H1 (cell line): ENCODE data around the gene PML. TPM values are rescaled to one million over a fixed set of nuclear protein-coding genes. Genes with fewer than 3 reads are reported as not detected.

Source experiments
- CTCF ChIA-PET: fragments of 300-600 bp; sonication (Branson Sonifier 250); formaldehyde crosslinking; loops from one replicate; lab custom pipeline; 2021; ENCODE audit not compliant: partially characterized antibody; lab: Charles Lee
- POLR2A ChIA-PET: fragments of 300-600 bp; sonication (Branson Sonifier 250); formaldehyde crosslinking; loops from one replicate; lab custom pipeline; 2021; ENCODE audit warnings: inconsistent platforms; ENCODE audit not compliant: partially characterized antibody; lab: Charles Lee
- DNase-seq, 2 experiments: peaks; one replicate each; pipeline versions ENCODE4 v3.0.0 to v3.0.0-alpha.2; 2010 to 2022; ENCODE audit warnings: low spot score in 2 of 2, low read depth in 1 of 2, mixed read lengths in 1 of 2
- FAIRE-seq: peaks from 2 replicates; lab custom pipeline; 2011; peaks lifted over from hg19 to GRCh38; lab: Jason Lieb, UNC
- H2AFZ ChIP-seq: 2 replicates; pipeline ENCODE4 v1.8.1; 2012; ENCODE audit warnings: low read length, inconsistent platforms
- H2AK5ac ChIP-seq: 2 replicates; pipeline ENCODE4 v1.6.1; 2013; ENCODE audit warnings: low read depth, low read length
- H2BK120ac ChIP-seq: replicated peaks from 2 replicates; pipeline ENCODE3; 2013; ENCODE audit warnings: low read depth, low read length, inconsistent platforms
- H2BK12ac ChIP-seq: 2 replicates; pipeline ENCODE4 v1.6.1; 2013; ENCODE audit warnings: low read depth, low read length
- H2BK15ac ChIP-seq: 2 replicates; pipeline ENCODE4 v1.6.1; 2013; ENCODE audit warnings: low read length
- H2BK20ac ChIP-seq: 2 replicates; pipeline ENCODE4 v1.6.1; 2013; ENCODE audit warnings: low read length
- H2BK5ac ChIP-seq: 2 replicates; pipeline ENCODE4 v1.6.1; 2013; ENCODE audit warnings: low read depth, low read length
- H3K14ac ChIP-seq: 2 replicates; pipeline ENCODE4 v1.6.1; 2013; ENCODE audit warnings: inconsistent platforms; ENCODE audit not compliant: insufficient read length
- H3K18ac ChIP-seq: 2 replicates; pipeline ENCODE4 v1.6.1; 2013; ENCODE audit warnings: low read length; ENCODE audit errors: extremely low read depth
- H3K23ac ChIP-seq: 2 replicates; pipeline ENCODE4 v1.6.1; 2013; ENCODE audit warnings: inconsistent platforms; ENCODE audit not compliant: insufficient read length
- H3K23me2 ChIP-seq: 2 replicates; pipeline ENCODE4 v1.6.1; 2013; ENCODE audit warnings: low read depth, low read length
- H3K27ac ChIP-seq: 2 replicates; pipeline ENCODE4 v1.6.1; 2011; ENCODE audit warnings: low read depth, low read length, inconsistent platforms
- H3K27me3 ChIP-seq, 4 experiments: replicated peaks in 1 of 4; 1 replicate in 1 of 4; 2 replicates in 3 of 4; pipeline versions ENCODE4 v1.6.1 to v1.8.1; 2011 to 2013; ENCODE audit warnings: low read length in 3 of 4, mild to moderate bottlenecking in 3 of 4, inconsistent platforms in 2 of 4, mixed read lengths in 2 of 4, moderate library complexity in 1 of 4; ENCODE audit not compliant: control insufficient read depth in 3 of 4, insufficient read depth in 3 of 4; ENCODE audit errors: extremely low read depth in 1 of 4
- H3K36me3 ChIP-seq, 4 experiments: 2 replicates each; pipeline versions ENCODE4 v1.6.1 to v1.8.1; 2011 to 2013; ENCODE audit warnings: mild to moderate bottlenecking in 4 of 4, low read length in 3 of 4, moderate library complexity in 2 of 4, control low read depth in 1 of 4, inconsistent platforms in 1 of 4; ENCODE audit not compliant: insufficient read depth in 4 of 4, control insufficient read depth in 2 of 4
- H3K4ac ChIP-seq: replicated peaks from 2 replicates; pipeline ENCODE3; 2013; ENCODE audit warnings: low read length, low read depth, mixed read lengths, inconsistent platforms; ENCODE audit not compliant: insufficient read length
- H3K4me1 ChIP-seq, 4 experiments: replicated peaks in 1 of 4; 1 replicate in 1 of 4; 2 replicates in 3 of 4; pipeline versions ENCODE4 v1.6.1 to v1.8.1; 2011 to 2013; ENCODE audit warnings: low read length in 3 of 4, inconsistent platforms in 2 of 4, mixed read lengths in 1 of 4; ENCODE audit not compliant: insufficient read depth in 4 of 4, control insufficient read depth in 3 of 4
- H3K4me2 ChIP-seq, 2 experiments: 2 replicates each; pipeline versions ENCODE4 v1.6.1 to v1.8.1; 2011 to 2013; ENCODE audit warnings: low read depth in 2 of 2, low read length in 2 of 2, control low read depth in 1 of 2, inconsistent platforms in 1 of 2, mild to moderate bottlenecking in 1 of 2; ENCODE audit not compliant: insufficient read depth in 1 of 2
- H3K4me3 ChIP-seq, 4 experiments: fragments of 200-600, 300-600 bp in 1 of 4; sonication (generic), shearing (Covaris generic), sonication (Bioruptor Twin) in 1 of 4; 2 replicates each; pipeline versions ENCODE4 v1.5.1 to v1.8.1; 2011 to 2016; ENCODE audit warnings: low read length in 4 of 4, low read depth in 3 of 4, control low read depth in 2 of 4, inconsistent platforms in 2 of 4, mild to moderate bottlenecking in 2 of 4, mixed read lengths in 1 of 4, moderate library complexity in 1 of 4; ENCODE audit not compliant: insufficient read depth in 2 of 4; ENCODE audit errors: extremely low read depth in 1 of 4
- H3K56ac ChIP-seq: replicated peaks from 2 replicates; pipeline ENCODE3; 2013; ENCODE audit warnings: low read depth, mild to moderate bottlenecking, mixed read lengths, low read length, inconsistent platforms; ENCODE audit not compliant: insufficient read length
- H3K79me1 ChIP-seq: 2 replicates; pipeline ENCODE4 v1.6.1; 2013; ENCODE audit warnings: low read depth, low read length, control low read depth
- H3K79me2 ChIP-seq, 2 experiments: 2 replicates each; pipeline versions ENCODE4 v1.6.1 to v1.8.1; 2012 to 2013; ENCODE audit warnings: low read length in 2 of 2, mild to moderate bottlenecking in 2 of 2, inconsistent platforms in 1 of 2; ENCODE audit not compliant: insufficient read depth in 2 of 2, control insufficient read depth in 1 of 2
- H3K9ac ChIP-seq, 4 experiments: replicated peaks in 1 of 4; 1 replicate in 1 of 4; 2 replicates in 3 of 4; pipeline versions ENCODE4 v1.6.1 to v1.8.1; 2011 to 2013; ENCODE audit warnings: low read depth in 3 of 4, low read length in 3 of 4, control low read depth in 2 of 4, mild to moderate bottlenecking in 2 of 4, moderate library complexity in 2 of 4, inconsistent platforms in 1 of 4; ENCODE audit errors: extremely low read depth in 1 of 4
- H3K9me3 ChIP-seq, 2 experiments: 2 replicates each; pipeline versions ENCODE4 v1.6.1 to v1.8.1; 2012 to 2013; ENCODE audit warnings: mild to moderate bottlenecking in 2 of 2, moderate library complexity in 2 of 2, control low read depth in 1 of 2, inconsistent platforms in 1 of 2, low read depth in 1 of 2, low read length in 1 of 2, mixed read lengths in 1 of 2; ENCODE audit not compliant: insufficient read depth in 2 of 2
- H4K20me1 ChIP-seq, 2 experiments: replicated peaks in 1 of 2; 2 replicates each; pipeline versions ENCODE3 to v1.8.1; 2011 to 2013; ENCODE audit warnings: inconsistent platforms in 2 of 2, low read length in 2 of 2, mild to moderate bottlenecking in 1 of 2; ENCODE audit not compliant: insufficient read depth in 2 of 2, control insufficient read depth in 1 of 2
- H4K5ac ChIP-seq: 2 replicates; pipeline ENCODE4 v1.6.1; 2013; ENCODE audit warnings: low read length, low read depth, mixed read lengths, inconsistent platforms; ENCODE audit not compliant: insufficient read length
- H4K8ac ChIP-seq: 2 replicates; pipeline ENCODE4 v1.8.0; 2013; ENCODE audit warnings: mild to moderate bottlenecking, moderate library complexity, low read length, inconsistent platforms; ENCODE audit not compliant: insufficient read depth; ENCODE audit errors: extremely low read depth
- H4K91ac ChIP-seq: replicated peaks from 2 replicates; pipeline ENCODE3; 2013; ENCODE audit warnings: low read length, mixed read lengths, inconsistent platforms; ENCODE audit not compliant: insufficient read length
- ASH2L ChIP-seq: fragments of 200-600, 300-600 bp; sonication (generic); IDR thresholded peaks from one replicate; pipeline ENCODE4 v1.7.1; 2017; ENCODE audit warnings: low read length
- BCL11A ChIP-seq, 2 experiments: IDR thresholded peaks; one replicate each; pipeline ENCODE4 v1.6.1; 2011; ENCODE audit warnings: low read depth in 2 of 2, low read length in 2 of 2, mild to moderate bottlenecking in 2 of 2
- CBX8 ChIP-seq: fragments of 300-800, 300-1000 bp; sonication (generic); IDR thresholded peaks from 2 replicates; pipeline ENCODE4 v1.7.1; 2016; ENCODE audit warnings: low read depth, low read length, borderline replicate concordance
- EZH2 ChIP-seq: fragments of 200-600 bp; sonication (generic); IDR thresholded peaks from 2 replicates; pipeline ENCODE4 v1.7.1; 2012; ENCODE audit warnings: low read depth, mild to moderate bottlenecking, moderate library complexity, low read length, inconsistent platforms; ENCODE audit not compliant: severe bottlenecking
- JUND ChIP-seq: IDR thresholded peaks from 2 replicates; pipeline ENCODE4 v1.6.1; 2011; ENCODE audit warnings: mild to moderate bottlenecking, improper control_type of control experiment, low read length
- MAX ChIP-seq: IDR thresholded peaks from 2 replicates; pipeline ENCODE4 v1.6.1; 2012; ENCODE audit warnings: inconsistent platforms
- NANOG ChIP-seq: IDR thresholded peaks from 2 replicates; pipeline ENCODE4 v1.6.1; 2011; ENCODE audit warnings: low read length, low read depth, mild to moderate bottlenecking, inconsistent platforms; ENCODE audit not compliant: insufficient read depth, poor library complexity, severe bottlenecking
- RAD21 ChIP-seq, 2 experiments: IDR thresholded peaks in 1 of 2; conservative IDR thresholded peaks in 1 of 2; 2 replicates each; pipeline ENCODE4 v1.6.1; 2011; ENCODE audit warnings: low read depth in 2 of 2, low read length in 2 of 2, improper control_type of control experiment in 1 of 2, inconsistent platforms in 1 of 2, mild to moderate bottlenecking in 1 of 2, moderate library complexity in 1 of 2
- RBBP5 ChIP-seq: IDR thresholded peaks from 2 replicates; pipeline ENCODE4 v1.7.1; 2012; ENCODE audit warnings: low read depth, mild to moderate bottlenecking, inconsistent platforms, low read length, moderate library complexity, borderline replicate concordance
- SP1 ChIP-seq: IDR thresholded peaks from 2 replicates; pipeline ENCODE4 v1.6.1; 2011; ENCODE audit warnings: low read depth, low read length
- SUZ12 ChIP-seq: fragments of 200-600 bp; sonication (generic); IDR thresholded peaks from 2 replicates; pipeline ENCODE4 v1.6.1; 2012; ENCODE audit warnings: mild to moderate bottlenecking, inconsistent platforms, low read length, moderate library complexity, mixed read lengths
- TAF1 ChIP-seq: IDR thresholded peaks from 2 replicates; pipeline ENCODE4 v1.6.1; 2011; ENCODE audit warnings: mild to moderate bottlenecking, low read depth, low read length
- TBP ChIP-seq: IDR thresholded peaks from 2 replicates; pipeline ENCODE4 v1.6.1; 2011; ENCODE audit warnings: low read depth, low read length, improper control_type of control experiment
- TEAD4 ChIP-seq: IDR thresholded peaks from 2 replicates; pipeline ENCODE4 v1.6.1; 2012; ENCODE audit warnings: low read depth, low read length, inconsistent platforms, mixed read lengths
- YY1 ChIP-seq: IDR thresholded peaks from 2 replicates; pipeline ENCODE4 v1.6.1; 2011; ENCODE audit warnings: low read depth, mild to moderate bottlenecking, low read length
- WGBS, 2 experiments: shearing (Covaris generic) in 1 of 2; methylation state at CpG; one replicate each; pipeline versions ENCODE4 v1.1.6 to v1.1.7; 2013 to 2015; ENCODE audit warnings: low lambda C conversion rate in 2 of 2, mixed read lengths in 2 of 2, inconsistent platforms in 1 of 2, low coverage in 1 of 2, missing lambda C conversion rate in 1 of 2; ENCODE audit not compliant: insufficient replicate concordance in 2 of 2, insufficient coverage in 1 of 2, insufficient read length in 1 of 2; ENCODE audit errors: extremely low coverage in 1 of 2, missing lambda C conversion rate in 1 of 2; 5-methylcytosine and 5-hydroxymethylcytosine counted together
- polyA plus RNA-seq, 7 experiments: library from polyadenylated mRNA; depleted of rRNA in 3 of 7; stranded (reverse) in 5 of 7; unstranded in 2 of 7; fragments of >200 nt in 5 of 7; fragments of 200-250 nt in 2 of 7; gene quantifications; 1 replicate in 5 of 7; 2 replicates in 1 of 7; 4 replicates in 1 of 7; pipeline versions ENCODE4 v1.2.1 to v1.2.3, GENCODE V29; 2011 to 2013; ENCODE audit warnings: missing spikeins in 2 of 7, mixed read lengths in 2 of 7
- total RNA-seq: library from RNA; stranded (reverse); fragmentation: NEBNext Ultra II Directional; extraction: Animal tissue kit (Norgen Biotek cat#: 25700); gene quantifications from 2 replicates; pipeline ENCODE4 v1.2.1, GENCODE V29; 2021

PML gene
- total and polyA plus RNA-seq, 2 of the 8 experiments (the other 6 are each of a cell fraction or from before 2014, with no cell fraction given) = 14.9 to 30.3 TPM

GRCh38 chr15:73948396-73948795 lies 46.1 kb upstream of the PML start:
- H3K4ac ChIP-seq = no peak overlapping the region
- H4K5ac ChIP-seq = no peak overlapping the region
- H2BK120ac ChIP-seq = no peak overlapping the region
- no peak overlapping the region for H2AK5ac ChIP-seq
- no peak overlapping the region for H3K4me3 ChIP-seq
- H3K23me2 ChIP-seq = no peaks in the 10 kb centered on the region
- H3K9ac ChIP-seq = no peak overlapping the region
- no peak overlapping the region for H3K18ac ChIP-seq
- no peak overlapping the region for H3K56ac ChIP-seq
- H3K36me3 ChIP-seq = no peaks in the 10 kb centered on the region
- no peak overlapping the region for H3K23ac ChIP-seq
- no peaks in the 10 kb centered on the region for H3K79me1 ChIP-seq
- no peaks in the 10 kb centered on the region for H3K27me3 ChIP-seq
- H3K4me1 ChIP-seq = peaks cover 6 to 16% (median 12%) of the 10 kb centered on the region in 4 experiments
- 88% methylated on average over 4 of the region's 4 CpGs; no CpG with 5 or more reads in 1 of the 2 experiments for WGBS, 2 experiments
- H3K4me2 ChIP-seq = no peak overlapping the region
- no peaks in the 10 kb centered on the region for H3K9me3 ChIP-seq
- no peaks in the 10 kb centered on the region for H3K79me2 ChIP-seq
- H2BK5ac ChIP-seq = no peak overlapping the region
- FAIRE-seq (no peak), DNase-seq (no peak)
- H2BK12ac ChIP-seq = no peak overlapping the region
- no peak overlapping the region for H2AFZ ChIP-seq
- ChIA-PET CTCF (interaction anchor here (0.6 to 2.1 kb wide), 8 partner anchors 9 to 100 kb away, joined by 3 to 8 read pairs (median 4); no protein-coding TSS in a partner anchor), POLR2A (no interaction called here)
- H3K27ac ChIP-seq = no peak overlapping the region
- no peak overlapping the region for H3K14ac ChIP-seq
- H4K91ac ChIP-seq = no peak overlapping the region
- H2BK20ac ChIP-seq = no peak overlapping the region
- no peak overlapping the region for H2BK15ac ChIP-seq
- no peaks in the 10 kb centered on the region for H4K20me1 ChIP-seq
- no peak overlapping the region for H4K8ac ChIP-seq
- TF ChIP-seq NANOG (no peak), BCL11A (IDR thresholded peaks at IDR 0.05; ENCODE audit: low read depth in 2 of 2, low read length in 2 of 2) (no peak), TBP (no peak), SP1 (no peak), TAF1 (no peak), SUZ12 (no peak), ASH2L (no peak), JUND (no peak), YY1 (no peak), RBBP5 (no peak), CBX8 (no peak), EZH2 (no peak), MAX (no peak), RAD21 (IDR thresholded peaks at IDR 0.05 in 1 of 2, conservative IDR thresholded peaks at IDR 0.05 in 1 of 2; ENCODE audit: low read depth in 2 of 2, low read length in 2 of 2) (no peak), TEAD4 (no peak)
